Activated CD8-positive, alpha-beta memory T cell treated with anti-CD3 and anti-CD28 coated beads, Interleukin-2, amount 50 U/mL, for 4 hours (primary cell): ENCODE measurements around the gene ALS2CL.
"Not testable (repeated sequence)": the region's sequence is repeated elsewhere in the genome, so short reads cannot be mapped to it uniquely, and the experiment has no call there.

Experiments used
- DNase-seq: peaks from one replicate; pipeline ENCODE4 v3.0.0-alpha.2; 2020

Gene ALS2CL, protein sequence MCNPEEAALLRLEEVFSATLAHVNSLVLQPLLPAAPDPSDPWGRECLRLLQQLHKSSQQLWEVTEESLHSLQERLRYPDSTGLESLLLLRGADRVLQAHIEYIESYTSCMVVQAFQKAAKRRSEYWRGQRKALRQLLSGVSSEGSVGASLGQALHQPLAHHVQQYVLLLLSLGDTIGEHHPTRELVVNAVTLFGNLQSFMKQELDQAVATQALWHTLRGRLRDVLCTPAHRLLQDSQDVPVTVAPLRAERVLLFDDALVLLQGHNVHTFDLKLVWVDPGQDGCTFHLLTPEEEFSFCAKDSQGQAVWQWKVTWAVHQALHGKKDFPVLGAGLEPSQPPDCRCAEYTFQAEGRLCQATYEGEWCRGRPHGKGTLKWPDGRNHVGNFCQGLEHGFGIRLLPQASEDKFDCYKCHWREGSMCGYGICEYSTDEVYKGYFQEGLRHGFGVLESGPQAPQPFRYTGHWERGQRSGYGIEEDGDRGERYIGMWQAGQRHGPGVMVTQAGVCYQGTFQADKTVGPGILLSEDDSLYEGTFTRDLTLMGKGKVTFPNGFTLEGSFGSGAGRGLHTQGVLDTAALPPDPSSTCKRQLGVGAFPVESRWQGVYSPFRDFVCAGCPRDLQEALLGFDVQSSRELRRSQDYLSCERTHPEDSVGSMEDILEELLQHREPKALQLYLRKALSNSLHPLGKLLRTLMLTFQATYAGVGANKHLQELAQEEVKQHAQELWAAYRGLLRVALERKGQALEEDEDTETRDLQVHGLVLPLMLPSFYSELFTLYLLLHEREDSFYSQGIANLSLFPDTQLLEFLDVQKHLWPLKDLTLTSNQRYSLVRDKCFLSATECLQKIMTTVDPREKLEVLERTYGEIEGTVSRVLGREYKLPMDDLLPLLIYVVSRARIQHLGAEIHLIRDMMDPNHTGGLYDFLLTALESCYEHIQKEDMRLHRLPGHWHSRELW

DNA sequence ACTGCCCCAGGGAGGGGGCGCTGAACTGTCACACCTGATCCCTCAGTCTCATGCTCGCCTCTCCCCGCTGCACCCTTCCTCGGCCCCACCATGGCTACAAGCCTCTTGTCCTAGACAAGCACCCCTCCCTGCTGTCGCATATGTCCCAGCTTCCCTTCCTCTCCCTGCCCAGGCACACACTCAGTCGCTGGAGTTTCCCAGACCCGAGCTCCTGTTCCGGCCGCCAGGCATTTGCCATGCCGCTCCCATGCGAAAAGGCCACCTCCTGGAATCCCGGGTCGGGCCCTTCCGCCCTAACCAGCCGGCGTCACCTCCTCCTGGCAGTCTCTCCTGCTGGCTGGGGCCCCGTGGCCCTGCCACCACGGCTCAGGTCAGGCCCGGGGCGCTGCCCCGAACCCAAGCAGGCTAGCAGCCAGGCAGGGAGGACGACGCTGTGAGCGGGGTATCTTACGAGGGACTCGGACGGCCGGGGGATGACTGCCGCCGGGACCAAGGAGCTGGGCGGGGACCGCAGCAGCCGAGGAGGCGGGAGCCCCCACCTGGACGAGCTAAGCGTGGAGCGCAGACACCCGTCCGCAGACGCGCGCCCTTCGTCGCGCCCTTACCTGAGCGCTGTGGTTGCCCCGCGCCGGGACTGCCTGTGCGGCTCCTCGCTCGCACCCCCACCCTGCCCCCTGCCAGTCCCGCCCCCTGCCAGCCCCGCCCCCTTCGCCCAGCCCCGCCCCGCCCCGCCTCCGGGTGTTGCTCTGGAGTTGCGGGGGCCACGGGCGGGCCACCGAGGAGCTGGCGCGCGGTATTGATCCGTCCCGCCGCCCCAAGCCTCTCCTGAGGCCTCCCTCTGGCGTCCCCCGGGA is at the start of gene ALS2CL:
ALS2CL (minus strand) TSS at position 642 of the 854 bp plus-strand sequence. CDS start 4,239 bp downstream, outside the sequence.
- DNase-seq, result peak; percentile 68

DNA sequence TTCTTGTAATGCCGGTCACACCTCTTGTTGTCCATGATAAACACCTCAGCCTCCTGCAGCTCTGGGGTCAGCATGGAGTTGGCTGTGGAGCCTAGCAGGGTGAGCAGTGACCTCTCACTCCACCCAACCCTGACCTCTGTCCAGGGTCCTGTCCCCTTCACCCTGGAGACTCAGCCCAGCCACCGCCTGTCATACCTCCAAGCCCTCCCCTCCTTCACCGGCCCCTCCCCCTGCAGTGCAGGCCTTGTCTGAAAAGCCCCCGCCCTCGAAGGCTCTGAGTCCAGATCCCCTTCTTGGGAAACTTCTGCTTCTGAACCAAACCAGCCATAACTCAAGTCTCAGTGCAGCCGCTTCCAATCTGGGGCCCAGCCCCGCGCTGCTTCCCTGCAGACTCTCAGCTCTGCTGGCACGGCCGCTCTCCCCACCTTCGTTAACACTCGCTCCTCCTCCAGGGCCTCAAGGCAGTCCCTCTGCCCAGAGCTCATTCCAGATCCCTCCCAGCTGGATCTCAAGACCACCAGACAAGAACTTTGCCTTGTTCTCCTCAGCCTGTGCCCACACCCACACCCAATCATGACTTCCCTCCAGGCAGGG is 49.6 kb upstream of the ALS2CL start:
- DNase-seq, result no peak

GRCh38 chr3:46739565-46739964 is 46.1 kb upstream of the ALS2CL start:
- DNase-seq, result not testable (repeated sequence)

- DNase-seq, result no peak
These were observed 43.9 kb upstream of the ALS2CL start for GRCh38 chr3:46737329-46737731.

DNA sequence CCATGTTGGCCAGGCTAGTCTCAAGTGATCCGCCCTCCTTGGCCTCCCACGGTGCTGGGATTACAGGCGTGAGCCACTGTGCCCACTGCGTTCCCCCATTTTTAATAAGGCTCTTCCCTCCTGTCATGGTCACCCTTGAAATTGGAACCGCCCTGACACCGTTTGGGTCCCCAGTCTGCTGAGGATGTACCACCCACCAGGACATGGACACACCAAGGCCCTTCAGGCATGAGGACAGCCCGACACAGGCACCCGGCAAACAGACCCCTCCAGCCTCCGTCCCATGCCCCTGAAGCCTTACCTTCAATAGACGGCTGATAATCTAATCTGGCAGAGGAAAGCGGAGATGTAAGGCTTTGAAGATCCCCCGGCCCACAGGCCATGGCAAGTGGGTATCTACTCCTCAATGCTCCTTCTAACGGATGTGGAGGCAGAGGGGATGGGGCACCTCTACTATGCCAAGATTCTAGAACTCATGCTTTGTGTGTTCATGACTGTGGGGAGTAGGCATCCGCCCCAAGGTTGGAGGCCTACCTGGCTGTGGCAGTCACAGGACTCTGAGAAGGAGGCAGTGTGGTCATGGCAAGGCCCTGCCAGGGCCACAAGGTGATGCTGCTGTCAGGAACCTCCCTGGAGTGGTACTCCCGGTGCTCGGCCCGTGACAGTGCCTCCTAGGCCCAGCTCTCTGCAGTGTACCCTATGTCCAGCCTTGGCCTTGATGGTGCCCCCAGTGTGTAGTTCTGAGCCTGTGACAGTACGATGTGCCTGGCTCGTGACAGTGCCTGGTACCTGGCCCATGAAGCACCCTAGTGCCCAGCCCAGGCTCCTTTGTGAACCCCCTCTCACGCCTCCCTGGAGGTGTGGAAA is 42.8 kb upstream of the ALS2CL start:
- no peak for DNase-seq

DNA sequence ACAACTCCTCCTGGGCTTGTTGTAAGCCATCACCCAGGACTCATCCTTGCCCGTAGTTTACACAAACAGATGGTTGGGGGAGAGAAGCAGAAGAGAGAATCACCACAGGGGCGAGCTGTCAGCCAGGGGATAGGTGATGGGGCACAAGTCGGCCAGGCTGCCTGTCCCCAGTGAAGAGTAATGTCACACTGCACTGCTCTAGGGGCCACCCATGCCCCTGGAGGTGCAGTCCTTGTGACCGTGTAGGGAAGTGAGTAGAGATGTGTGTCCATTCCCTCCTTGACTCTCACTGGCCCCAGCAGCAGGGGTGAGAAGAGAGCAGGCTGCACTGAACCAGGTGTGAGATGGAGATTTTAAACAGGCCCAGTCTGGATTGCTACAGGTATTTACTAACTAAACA is 41.3 kb upstream of the ALS2CL start:
- DNase-seq, result no peak

- DNase-seq, result no peak
These were observed 39.7 kb upstream of the ALS2CL start for GRCh38 chr3:46733026-46733800.

- DNase-seq, result no peak
These were observed 38.3 kb upstream of the ALS2CL start for GRCh38 chr3:46731795-46732194.

DNA sequence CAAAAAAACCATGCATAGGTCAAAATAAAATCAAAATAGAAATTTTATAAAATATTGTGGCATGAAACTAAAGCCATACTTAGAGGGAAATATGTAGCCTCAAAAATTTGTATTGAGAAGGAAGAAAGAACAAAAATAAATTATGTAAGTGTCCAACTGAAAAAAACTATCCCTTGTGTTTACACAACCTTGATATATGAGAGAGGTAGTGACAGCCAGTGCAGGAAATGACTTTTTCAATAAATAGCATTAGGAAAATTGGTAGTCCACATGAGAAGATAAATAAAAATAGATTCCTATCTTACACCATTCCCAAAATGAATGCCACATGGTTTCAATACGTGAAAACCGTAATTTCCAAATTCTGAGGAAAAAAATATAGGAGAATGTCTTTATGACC is 37.3 kb upstream of the ALS2CL start:
- DNase-seq, result no peak

- no peak for DNase-seq
These were observed 35.6 kb upstream of the ALS2CL start for GRCh38 chr3:46729038-46729437.

DNA sequence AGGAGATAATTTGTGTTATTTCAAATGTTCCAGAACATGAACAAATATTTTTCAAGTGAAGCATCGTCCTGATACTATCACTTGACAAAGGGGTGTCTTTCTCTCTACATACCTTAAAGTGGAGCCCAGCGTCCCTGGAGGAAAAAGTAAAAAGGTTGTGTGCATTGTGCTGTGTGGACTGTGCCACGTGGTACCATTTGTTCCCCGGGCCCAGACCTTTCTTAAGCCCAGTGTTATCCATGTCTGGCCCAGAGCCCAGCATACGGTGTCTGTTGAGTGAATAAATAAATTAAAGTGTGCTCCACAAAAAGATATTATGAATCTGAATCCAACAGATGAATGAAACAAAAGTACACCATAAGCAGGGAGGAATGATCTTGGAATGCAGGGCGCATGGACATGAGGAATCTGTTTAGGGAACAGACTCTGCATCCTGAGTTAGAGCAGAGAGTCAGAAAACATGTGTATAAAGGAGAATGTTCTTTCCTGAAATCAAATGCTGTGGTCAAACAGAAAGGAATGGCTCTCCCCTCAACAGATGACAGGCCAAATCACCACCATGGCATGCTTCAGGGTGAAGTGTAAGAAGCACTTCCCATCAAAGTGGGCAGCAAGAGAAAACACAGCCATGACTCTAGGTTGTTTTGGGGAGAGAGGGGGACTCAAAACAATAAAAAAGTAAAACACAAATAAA is 32.3 kb upstream of the ALS2CL start:
- no peak for DNase-seq

DNA sequence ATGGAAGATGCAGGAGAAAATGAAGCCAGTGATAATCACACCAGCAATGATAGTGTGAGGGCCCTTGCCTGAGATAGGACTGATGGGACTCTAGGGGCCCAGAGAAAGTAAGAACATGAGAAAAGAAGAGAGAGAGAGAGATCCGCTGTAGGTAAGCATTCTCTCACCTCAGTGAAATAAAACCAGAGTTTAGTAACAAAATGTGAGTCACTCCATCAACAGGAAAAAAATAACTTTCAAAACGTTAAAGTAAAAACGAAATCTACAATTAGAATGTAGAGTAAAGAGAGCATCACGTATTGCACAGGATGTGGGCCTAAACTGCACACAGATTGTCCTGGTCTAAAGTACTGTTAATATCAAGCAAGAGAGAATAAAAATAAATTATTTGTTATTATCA is 30.9 kb upstream of the ALS2CL start:
- no peak for DNase-seq

DNA sequence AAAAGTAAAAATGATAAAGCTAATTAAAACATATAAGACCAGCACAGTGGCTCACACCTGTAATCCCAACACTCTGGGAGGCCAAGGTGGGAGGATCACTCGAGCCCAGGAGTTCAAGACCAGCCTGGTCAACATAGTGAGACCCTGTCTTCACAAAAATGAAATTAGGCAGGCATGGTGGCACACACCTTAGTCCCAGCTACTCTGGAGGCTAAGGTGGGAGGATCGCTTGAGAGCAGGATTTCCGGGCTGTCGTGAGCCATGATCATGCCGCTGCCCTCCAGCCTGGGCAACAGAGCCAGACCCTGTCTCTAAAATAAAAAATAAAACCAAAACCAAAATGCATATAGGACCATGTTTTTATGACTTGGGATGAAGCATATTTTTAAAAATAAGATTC is 29.0 kb upstream of the ALS2CL start:
- DNase-seq, result no peak

GRCh38 chr3:46721009-46721408 is 27.5 kb upstream of the ALS2CL start:
- DNase-seq, result no peak

- DNase-seq, result no peak
These were observed 26.3 kb upstream of the ALS2CL start for GRCh38 chr3:46719735-46720271.

DNA sequence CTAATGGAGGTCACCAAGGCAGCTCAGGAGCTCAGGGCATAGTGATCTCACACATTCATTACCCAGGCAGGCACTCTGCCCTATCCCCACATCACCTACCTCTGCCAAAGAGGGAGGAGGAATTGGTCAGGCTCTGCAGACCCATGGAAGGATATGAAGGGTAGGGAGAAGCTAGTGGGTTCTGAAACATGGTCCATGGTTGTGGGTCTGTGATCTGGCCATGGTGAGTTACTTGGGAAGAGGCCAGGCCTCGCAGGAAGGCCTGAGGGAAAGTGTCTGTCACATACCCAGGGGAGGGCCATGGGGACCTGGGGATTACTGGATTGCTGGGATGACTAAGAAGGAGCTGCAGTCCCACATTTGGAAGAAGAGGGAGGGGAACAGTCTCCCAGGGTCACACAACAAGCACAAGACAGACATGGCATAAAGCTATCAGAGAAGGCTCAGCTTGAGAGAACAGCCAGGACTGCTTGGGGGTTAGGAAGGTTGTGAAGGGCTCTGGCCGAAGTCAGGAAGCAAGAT is 25.6 kb upstream of the ALS2CL start:
- no peak for DNase-seq

DNA sequence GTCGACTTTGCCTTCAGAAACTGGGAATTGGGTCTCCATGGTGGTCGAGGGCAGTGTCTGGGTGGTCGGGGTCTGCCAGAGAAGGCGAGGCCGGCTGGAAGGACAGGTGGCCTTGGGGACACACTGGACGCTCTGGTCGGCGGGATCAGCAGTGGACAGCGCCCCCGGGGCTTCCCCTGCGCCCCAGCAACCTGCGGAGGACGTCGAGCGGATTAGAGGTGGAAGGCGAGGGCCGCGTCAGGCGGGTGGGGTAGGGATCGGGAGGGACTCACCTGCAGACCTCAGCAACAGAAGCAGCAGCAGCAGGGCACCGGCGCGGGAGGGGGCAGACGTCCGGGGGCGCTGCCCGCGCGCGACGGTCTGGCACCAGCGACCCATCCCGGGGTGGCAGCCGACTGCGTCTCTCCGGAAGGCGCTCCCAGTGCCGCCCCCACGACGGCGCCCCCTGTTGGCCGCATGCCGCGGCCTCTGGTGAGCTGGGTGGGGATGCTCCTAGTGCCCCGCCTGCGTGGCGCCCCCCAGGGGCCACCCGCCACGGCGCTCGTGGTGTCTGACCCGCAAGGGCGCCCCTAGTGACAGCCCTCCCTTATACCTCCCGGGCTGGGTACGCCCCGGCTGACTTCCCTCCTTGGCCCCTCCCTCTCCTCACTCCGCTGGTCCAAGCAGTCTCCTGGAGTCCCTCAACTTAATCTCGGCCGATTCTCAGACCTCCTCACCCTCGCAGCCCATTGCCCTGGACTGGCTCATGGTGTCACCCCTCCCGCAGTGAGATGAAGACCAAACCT is 24.2 kb upstream of the ALS2CL start, which contains the start of gene PRSS50:
PRSS50 (minus strand) TSS at position 423 of the 785 bp plus-strand sequence; CDS start at position 378, 45 bp downstream.
- no peak for DNase-seq
